Heart right ventricle (tissue), 16 donors: ENCODE data around the gene SMARCAL1. TPM values are rescaled to one million over a fixed set of nuclear protein-coding genes. Genes with fewer than 3 reads are reported as not detected.

Experiments
- ATAC-seq, 8 donors: fragments of 200-7000 bp; cut with Tn5 transposase; one replicate each; pipeline ENCODE4 v1.9.1; 2020; ENCODE audit warnings: mild to moderate bottlenecking in 8 of 8, moderate library complexity in 8 of 8, moderate number of reproducible peaks in 1 of 8
- DNase-seq, 2 donors: peaks; one replicate each; pipeline ENCODE4 v3.0.0-alpha.2; 2020
- H3K27ac ChIP-seq, 10 donors: fragments of 200-600 bp; sonication (generic) in 2 of 10; one replicate each; pipeline versions ENCODE4 v1.5.0 to v1.8.0; 2020 to 2022; ENCODE audit warnings: mild to moderate bottlenecking in 3 of 10
- H3K27me3 ChIP-seq, 7 donors: fragments of 200-600 bp; one replicate each; pipeline ENCODE4 v1.8.0; 2021 to 2022; ENCODE audit warnings: mild to moderate bottlenecking in 2 of 7
- H3K36me3 ChIP-seq, 9 donors: fragments of 200-600 bp; sonication (generic) in 1 of 9; one replicate each; pipeline versions ENCODE4 v1.5.0 to v1.8.0; 2020 to 2022; ENCODE audit warnings: mild to moderate bottlenecking in 2 of 9
- H3K4me1 ChIP-seq, 9 donors: fragments of 200-600 bp; sonication (generic) in 1 of 9; one replicate each; pipeline versions ENCODE4 v1.5.0 to v1.8.0; 2020 to 2022; ENCODE audit warnings: mild to moderate bottlenecking in 4 of 9
- H3K4me3 ChIP-seq, 10 donors: fragments of 200-600 bp; sonication (generic) in 2 of 10; one replicate each; pipeline versions ENCODE4 v1.5.0 to v1.8.0; 2020 to 2022; ENCODE audit warnings: mild to moderate bottlenecking in 7 of 10, moderate library complexity in 2 of 10
- H3K9me3 ChIP-seq, 11 donors: fragments of 200-600 bp in 10 of 11; sonication (generic) in 2 of 11; one replicate each; pipeline versions ENCODE4 v1.5.0 to v1.8.0; 2013 to 2022; ENCODE audit warnings: mild to moderate bottlenecking in 2 of 11, control low read depth in 1 of 11, moderate library complexity in 1 of 11
- CTCF ChIP-seq, 9 donors: fragments of 200-600 bp; sonication (generic) in 2 of 9; IDR thresholded peaks; one replicate each; pipeline versions ENCODE4 v1.5.0 to v1.8.0; 2021 to 2022; ENCODE audit warnings: antibody characterized with exemption in 9 of 9, mild to moderate bottlenecking in 5 of 9, moderate library complexity in 1 of 9
- WGBS, 2 donors: extraction: QIAGEN DNeasy Blood & Tissue Kit; methylation state at CpG; one replicate each; pipeline ENCODE4 v1.1.7; 2013; ENCODE audit warnings: inconsistent platforms in 1 of 2; 5-methylcytosine and 5-hydroxymethylcytosine counted together
- intact Hi-C, 10 donors: fragments of 100-400 bp; cut with DNase I; formaldehyde crosslinking; loops; one replicate each; pipeline versions ENCODE4 v1.11.1 to v1.14.2; 2022
- polyA plus RNA-seq, 2 donors: library from polyadenylated mRNA; stranded (reverse); fragments of 200-250 nt; gene quantifications; one replicate each; pipeline ENCODE4 v1.2.3, GENCODE V29; 2013
- total RNA-seq, 10 donors: library from RNA; stranded (reverse); fragmentation: NEBNext Ultra II Directional in 3 of 10; extraction: Animal tissue kit (Norgen Biotek cat#: 25700) in 3 of 10; gene quantifications; one replicate each; pipeline versions ENCODE4 v1.2.1 to v1.2.4, GENCODE V29; 2021 to 2023
- donor health status: Arrhythmogenic right ventricular cardiomyopathy.
- donor health status: ischemic (EF 13 %, LVEDD 7.1; RV severe dilation, severe dysfunction).
- donor health status: healthy with polysubstance abuse.
- donor health status: DM: no; HTN: yes; CAD: no.
- donor health status: DM: no; HTN: no; CAD: no.
- donor health status: ischemic (EF 25% LVEDD 6.9; RV normal size, moderate dysfunction).
- donor health status: ischemic (EF 25% LVEDD 5.7; RV mildly dilated, moderate dysfunction).
- donor health status: healthy.
- donor health status: DM: yes; HTN: yes; CAD: no.
- donor health status: Ischemic cardiomyopathy.
- donor health status: ischemic (EF 35%, LVEDD 5.7; RV mildly dilated, moderate dysfunction).
- donor health status: nonischemic (EF 11% LVEDD 7.7; RV severe dilation, severe dysfunction).
- donor health status: DM: yes; HTN: yes; CAD: no.
- donor health status: PGD.
- donor health status: ischemic (EF 29% LVEDD 5.4; RV normal size, mild dysfunction).
- donor health status: nonischemic (EF 23%, LVEDD 6.1; RV moderate dilation, normal function).

Gene SMARCAL1
- total and polyA plus RNA-seq, 12 donors: 3.8 to 14.8 (median 9.6) TPM

- ATAC-seq (no peak), DNase-seq (no peak)
- 96 to 97% methylated on average over 15 of the region's 15 CpGs for WGBS, 2 donors
- TF ChIP-seq CTCF (IDR thresholded peaks at IDR 0.05): no peak
- Histone ChIP-seq H3K4me3 (no peak overlapping the region), H3K36me3 (peaks cover 0 to 57% (median 24%) of the 10 kb centered on the region in 9 donors), H3K27ac (no peak overlapping the region), H3K27me3 (no peaks in the 10 kb centered on the region), H3K4me1 (peaks cover 0 to 22% (median 14%) of the 10 kb centered on the region in 9 donors), H3K9me3 (no peaks in the 10 kb centered on the region)
- intact Hi-C loops: no loop called here
Observed at GRCh38 chr2:216505133-216506106, 93.1 kb downstream of the SMARCAL1 start.

- Histone ChIP-seq H3K27ac (peak overlapping the region in 3 of 10 donors; percentile 11 to 27 (median 20)), H3K4me1 (peaks cover 0 to 13% (median 7%) of the 10 kb centered on the region in 9 donors)
- no peak for TF ChIP-seq CTCF (IDR thresholded peaks at IDR 0.05)
Observed at GRCh38 chr2:216507220-216508160, 95.2 kb downstream of the SMARCAL1 start.

GRCh38 chr2:216508229-216508628, 95.9 kb downstream of the SMARCAL1 start:
- ATAC-seq (peak; percentile 46 to 74 (median 62)), DNase-seq (peak in 1 of 2 donors; percentile 39)
- H3K4me1 ChIP-seq: peaks cover 0 to 13% (median 7%) of the 10 kb centered on the region in 9 donors
- intact Hi-C loops: no loop called here
- no peaks in the 10 kb centered on the region for H3K27me3 ChIP-seq
- no peaks in the 10 kb centered on the region for H3K9me3 ChIP-seq
- 76 to 88% methylated on average over 1 of the region's 1 CpG for WGBS, 2 donors
- peaks cover 0 to 29% (median 9%) of the 10 kb centered on the region in 9 donors for H3K36me3 ChIP-seq
- no peak for TF ChIP-seq CTCF (IDR thresholded peaks at IDR 0.05)
- H3K4me3 ChIP-seq: no peak overlapping the region
- peak overlapping the region in 3 of 10 donors; percentile 11 to 27 (median 20) for H3K27ac ChIP-seq

More at GRCh38 chr2:216507220-216508160, 95.2 kb downstream of the SMARCAL1 start:
- peaks cover 0 to 37% (median 9%) of the 10 kb centered on the region in 9 donors for H3K36me3 ChIP-seq
- no peaks in the 10 kb centered on the region for H3K27me3 ChIP-seq
- DNase-seq: no peak
- 80 to 82% methylated on average over 5 of the region's 5 CpGs for WGBS, 2 donors
- ATAC-seq: peak in 6 of 8 donors; percentile 11 to 43 (median 23)
- intact Hi-C loops: no loop called here
- H3K4me3 ChIP-seq: no peak overlapping the region
- H3K9me3 ChIP-seq: no peaks in the 10 kb centered on the region
